OCI-LY1 (cell line): ENCODE results near the gene RAB11FIP3.

Experiments used
- H2AFZ ChIP-seq: fragments of 200-600 bp; sonication (generic), shearing (Covaris generic); 2 replicates; pipeline ENCODE4 v1.6.0; 2014; ENCODE audit warnings: antibody characterized with exemption, mild to moderate bottlenecking, low read length
- H3F3A ChIP-seq: fragments of 200-600 bp; sonication (generic), shearing (Covaris generic); 2 replicates; pipeline ENCODE4 v1.6.0; 2014; ENCODE audit warnings: mild to moderate bottlenecking, antibody characterized with exemption, low read length, moderate library complexity; ENCODE audit not compliant: insufficient read depth
- H3K27ac ChIP-seq: fragments of 200-600 bp; sonication (generic); 2 replicates; pipeline ENCODE4 v1.5.1; 2014; ENCODE audit warnings: low read length, mixed run types, mild to moderate bottlenecking, low read depth; ENCODE audit not compliant: poor library complexity, severe bottlenecking
- H3K27me3 ChIP-seq: fragments of 200-600 bp; sonication (generic); 2 replicates; pipeline ENCODE4 v1.6.0; 2014; ENCODE audit warnings: antibody characterized with exemption, mild to moderate bottlenecking, low read length, moderate library complexity; ENCODE audit not compliant: insufficient read depth
- H3K36me3 ChIP-seq: fragments of 200-600 bp; sonication (generic); 2 replicates; pipeline ENCODE4 v1.6.1; 2014; ENCODE audit warnings: mild to moderate bottlenecking, antibody characterized with exemption, low read length, moderate library complexity, mixed read lengths; ENCODE audit not compliant: insufficient read depth
- H3K4me1 ChIP-seq: fragments of 200-600 bp; sonication (generic); 2 replicates; pipeline ENCODE4 v1.5.1; 2014; ENCODE audit warnings: mild to moderate bottlenecking, low read length, moderate library complexity; ENCODE audit not compliant: insufficient read depth, severe bottlenecking
- H3K4me2 ChIP-seq: fragments of 200-600 bp; sonication (generic), shearing (Covaris generic); 2 replicates; pipeline ENCODE4 v1.6.1; 2014; ENCODE audit warnings: low read length
- H3K4me3 ChIP-seq: fragments of 200-600 bp; sonication (generic); 2 replicates; pipeline ENCODE4 v1.5.1; 2014; ENCODE audit warnings: low read length, low read depth, mild to moderate bottlenecking, mixed read lengths; ENCODE audit not compliant: poor library complexity, severe bottlenecking
- H3K79me2 ChIP-seq: fragments of 200-600 bp; shearing (Covaris generic); 2 replicates; pipeline ENCODE4 v1.6.1; 2016; ENCODE audit warnings: mixed run types, low read length, mixed read lengths; ENCODE audit not compliant: insufficient read depth
- H3K9ac ChIP-seq: fragments of 200-600 bp; sonication (generic), shearing (Covaris generic); 2 replicates; pipeline ENCODE4 v1.6.1; 2014; ENCODE audit warnings: mild to moderate bottlenecking, low read length, mixed read lengths
- H3K9me2 ChIP-seq: fragments of 200-600 bp; sonication (generic), shearing (Covaris generic); 2 replicates; pipeline ENCODE4 v1.6.1; 2014; ENCODE audit warnings: low read depth, mild to moderate bottlenecking, low read length, mixed read lengths
- H3K9me3 ChIP-seq: fragments of 200-600 bp; shearing (Covaris generic); 2 replicates; pipeline ENCODE4 v1.6.1; 2014; ENCODE audit warnings: low read length, mixed read lengths
- H4K20me1 ChIP-seq: fragments of 200-600 bp; sonication (generic), shearing (Covaris generic); 2 replicates; pipeline ENCODE4 v1.6.0; 2016; ENCODE audit warnings: mild to moderate bottlenecking, low read length; ENCODE audit not compliant: insufficient read depth
- EZH2 ChIP-seq: fragments of 200-600 bp; sonication (generic), shearing (Covaris generic); IDR thresholded peaks from 2 replicates; pipeline ENCODE4 v1.8.0; 2017; ENCODE audit warnings: borderline replicate concordance, mixed run types, mild to moderate bottlenecking, antibody characterized with exemption, low read length, moderate library complexity, mixed read lengths
- TF ChIP-seq, protein P1 (sequence below): fragments of 200-600 bp; sonication (generic), shearing (Covaris generic); IDR thresholded peaks from 2 replicates; pipeline ENCODE4 v1.5.1; 2017; ENCODE audit warnings: mild to moderate bottlenecking, antibody characterized with exemption, low read length, moderate library complexity, mixed read lengths

The RAB11FIP3 gene

DNA sequence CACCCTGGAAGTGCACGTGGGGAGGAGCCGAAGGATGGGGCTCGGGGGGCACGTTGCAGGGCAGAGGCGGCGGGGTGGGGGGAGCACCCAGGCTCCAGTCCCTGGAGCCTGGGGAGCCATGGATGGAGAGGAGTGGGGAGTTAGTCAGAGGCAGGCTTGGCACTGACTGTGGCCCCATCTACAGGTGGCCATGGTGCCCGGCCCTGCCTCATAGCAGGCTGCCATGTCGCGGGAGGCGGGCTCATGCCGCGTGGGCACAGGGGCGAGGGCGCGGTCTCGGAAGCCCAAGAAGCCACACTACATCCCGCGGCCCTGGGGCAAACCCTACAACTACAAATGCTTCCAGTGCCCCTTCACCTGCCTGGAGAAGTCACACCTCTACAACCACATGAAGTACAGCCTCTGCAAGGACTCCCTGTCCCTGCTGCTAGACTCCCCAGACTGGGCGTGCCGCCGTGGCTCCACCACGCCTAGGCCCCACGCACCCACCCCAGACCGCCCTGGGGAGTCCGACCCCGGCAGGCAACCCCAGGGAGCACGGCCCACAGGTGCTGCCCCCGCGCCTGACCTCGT, 137.7 kb downstream of the RAB11FIP3 start:
- no peaks in the 10 kb centered on the region for H3F3A ChIP-seq
- no peaks in the 10 kb centered on the region for H3K79me2 ChIP-seq
- no peak overlapping the region for H3K27ac ChIP-seq
- no peaks in the 10 kb centered on the region for H3K9me2 ChIP-seq
- H3K36me3 ChIP-seq: no peaks in the 10 kb centered on the region
- H3K4me3 ChIP-seq: no peak overlapping the region
- H3K4me2 ChIP-seq: no peak overlapping the region
- peaks cover 14% of the 10 kb centered on the region for H3K4me1 ChIP-seq
- no peaks in the 10 kb centered on the region for H3K9me3 ChIP-seq
- no peak overlapping the region for H2AFZ ChIP-seq
- H3K27me3 ChIP-seq: no peaks in the 10 kb centered on the region; the same call in 1 of the 2 replicates
- H4K20me1 ChIP-seq: no peaks in the 10 kb centered on the region
- H3K9ac ChIP-seq: no peak overlapping the region
- TF ChIP-seq, protein P1, sequence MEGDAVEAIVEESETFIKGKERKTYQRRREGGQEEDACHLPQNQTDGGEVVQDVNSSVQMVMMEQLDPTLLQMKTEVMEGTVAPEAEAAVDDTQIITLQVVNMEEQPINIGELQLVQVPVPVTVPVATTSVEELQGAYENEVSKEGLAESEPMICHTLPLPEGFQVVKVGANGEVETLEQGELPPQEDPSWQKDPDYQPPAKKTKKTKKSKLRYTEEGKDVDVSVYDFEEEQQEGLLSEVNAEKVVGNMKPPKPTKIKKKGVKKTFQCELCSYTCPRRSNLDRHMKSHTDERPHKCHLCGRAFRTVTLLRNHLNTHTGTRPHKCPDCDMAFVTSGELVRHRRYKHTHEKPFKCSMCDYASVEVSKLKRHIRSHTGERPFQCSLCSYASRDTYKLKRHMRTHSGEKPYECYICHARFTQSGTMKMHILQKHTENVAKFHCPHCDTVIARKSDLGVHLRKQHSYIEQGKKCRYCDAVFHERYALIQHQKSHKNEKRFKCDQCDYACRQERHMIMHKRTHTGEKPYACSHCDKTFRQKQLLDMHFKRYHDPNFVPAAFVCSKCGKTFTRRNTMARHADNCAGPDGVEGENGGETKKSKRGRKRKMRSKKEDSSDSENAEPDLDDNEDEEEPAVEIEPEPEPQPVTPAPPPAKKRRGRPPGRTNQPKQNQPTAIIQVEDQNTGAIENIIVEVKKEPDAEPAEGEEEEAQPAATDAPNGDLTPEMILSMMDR: no peak
- no peak for TF ChIP-seq EZH2

DNA sequence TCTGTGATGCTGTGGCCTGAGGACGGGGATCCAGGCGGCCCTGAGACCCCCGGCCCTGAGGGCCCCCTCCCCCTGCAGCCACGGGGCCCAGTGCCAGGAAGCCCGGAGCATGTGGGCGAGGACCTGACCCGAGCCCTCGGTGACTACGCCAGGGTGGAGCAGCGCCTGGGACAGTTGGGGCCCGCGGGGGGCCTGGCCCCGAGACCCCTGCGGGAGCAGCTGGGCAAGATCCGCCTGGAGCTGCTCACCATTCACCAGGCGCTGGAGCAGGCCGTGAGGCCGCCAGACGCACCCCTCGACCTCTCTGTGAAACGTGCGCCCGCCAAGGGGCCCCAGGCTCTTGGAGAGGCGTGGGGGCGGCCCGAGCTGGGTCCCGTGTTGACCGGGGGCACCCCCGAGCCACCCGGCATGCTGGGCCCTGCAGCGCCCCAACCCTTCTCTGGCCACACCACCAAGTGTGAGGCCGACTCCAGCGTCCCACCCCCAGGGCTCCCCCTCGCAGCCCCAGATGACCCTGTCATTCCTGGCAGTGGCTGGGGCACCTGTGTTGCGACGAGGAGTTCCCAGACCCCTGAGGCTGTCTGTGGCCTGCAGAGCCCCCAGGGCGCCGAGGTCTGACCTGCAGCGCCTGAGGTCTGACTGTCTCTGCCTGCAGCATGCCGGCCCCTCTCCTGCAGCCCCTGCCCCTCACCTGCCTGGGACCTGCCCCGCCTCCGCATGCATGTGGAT, 139.4 kb downstream of the RAB11FIP3 start:
- H3K9me2 ChIP-seq: no peaks in the 10 kb centered on the region
- H3K27me3 ChIP-seq: no peaks in the 10 kb centered on the region; the same call in 1 of the 2 replicates
- no peaks in the 10 kb centered on the region for H3K79me2 ChIP-seq
- H3K27ac ChIP-seq: no peak overlapping the region
- H3K4me2 ChIP-seq: no peak overlapping the region
- H3K9ac ChIP-seq: no peak overlapping the region
- TF ChIP-seq EZH2: no peak
- TF ChIP-seq, protein P1: no peak
- no peaks in the 10 kb centered on the region for H3K9me3 ChIP-seq
- no peaks in the 10 kb centered on the region for H4K20me1 ChIP-seq
- H3F3A ChIP-seq: no peaks in the 10 kb centered on the region
- no peak overlapping the region for H3K4me3 ChIP-seq
- H3K4me1 ChIP-seq: peaks cover 23% of the 10 kb centered on the region
- H3K36me3 ChIP-seq: no peaks in the 10 kb centered on the region
- no peak overlapping the region for H2AFZ ChIP-seq

DNA sequence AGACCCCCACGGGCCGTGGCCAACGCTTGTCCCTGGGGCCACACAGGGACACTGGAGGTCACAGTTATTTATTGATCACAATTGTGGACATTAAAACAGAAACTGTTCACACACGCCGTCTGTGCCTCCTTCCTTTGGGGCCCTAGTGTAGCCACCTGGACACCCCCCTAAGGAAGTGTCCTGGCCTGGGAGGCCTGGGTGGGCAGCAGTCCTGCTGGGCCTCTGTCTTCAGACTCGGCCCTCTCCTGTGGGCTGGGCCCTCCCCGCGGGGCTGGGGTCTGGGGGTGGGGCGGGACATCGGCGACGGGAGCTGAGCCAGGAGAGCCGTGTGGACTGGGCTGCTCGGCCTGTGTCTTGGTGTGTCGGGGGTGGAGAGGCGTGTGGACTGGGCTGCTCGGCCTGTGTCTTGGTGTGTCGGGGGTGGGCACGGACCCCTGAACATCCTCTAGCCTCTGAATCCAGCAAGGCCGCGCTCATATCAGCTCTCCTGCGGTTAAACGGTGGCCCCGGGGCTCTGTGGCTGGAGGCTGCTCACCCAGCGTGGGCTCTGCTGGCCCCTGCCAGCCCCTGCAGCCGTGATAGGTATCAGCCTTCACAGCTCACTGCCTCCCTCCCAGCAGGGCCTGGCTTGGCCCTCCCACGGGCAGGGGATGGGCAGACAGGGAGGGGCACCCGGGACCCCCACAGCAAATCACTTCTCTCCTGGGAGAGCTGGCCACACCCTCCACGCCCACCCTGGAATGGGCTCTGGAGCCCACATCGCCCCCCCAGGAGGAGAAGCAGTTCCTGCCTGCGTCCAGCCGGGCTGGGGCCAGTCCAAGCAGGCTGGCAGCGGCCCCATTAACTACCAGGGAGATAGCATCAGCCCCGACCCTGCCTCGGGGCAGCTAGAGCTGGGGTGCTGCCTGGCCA, 140.2 kb downstream of the RAB11FIP3 start:
- no peak overlapping the region for H3K27ac ChIP-seq
- no peak overlapping the region for H3K4me2 ChIP-seq

More for the DNA sequence above, 140.2 kb downstream of the RAB11FIP3 start:
- Histone ChIP-seq H4K20me1 (no peaks in the 10 kb centered on the region), H3K9me3 (no peaks in the 10 kb centered on the region), H3K9ac (no peak overlapping the region), H2AFZ (no peak overlapping the region), H3K4me3 (no peak overlapping the region), H3K4me1 (peaks cover 26% of the 10 kb centered on the region), H3K27me3 (no peaks in the 10 kb centered on the region; the same call in 1 of the 2 replicates), H3F3A (no peaks in the 10 kb centered on the region), H3K36me3 (no peaks in the 10 kb centered on the region), H3K79me2 (no peaks in the 10 kb centered on the region), H3K9me2 (no peaks in the 10 kb centered on the region)
- TF ChIP-seq EZH2: no peak
- TF ChIP-seq, protein P1: no peak
